SK-N-SH (cell line): ENCODE results near the gene ARHGEF39. TPM values are rescaled to one million over a fixed set of nuclear protein-coding genes. Genes with fewer than 3 reads are reported as not detected.

Experiments used
- CTCF ChIA-PET: fragments of 300-600, 350-600 bp; formaldehyde crosslinking; extraction: SDS; loops from one replicate; lab custom pipeline; 2021; lab: Yijun Ruan, JAX
- POLR2A ChIA-PET: fragments of 350-600 bp; sonication (Branson Sonifier 250); formaldehyde crosslinking; extraction: SDS; loops from one replicate; lab custom pipeline; 2020; ENCODE audit warnings: antibody characterized with exemption, inconsistent platforms; lab: Yijun Ruan, JAX
- DNase-seq: peaks from one replicate; pipeline ENCODE4 v3.0.0; 2012
- H2AFZ ChIP-seq: fragments of 200-600 bp; sonication (generic); 2 replicates; pipeline ENCODE4 v1.8.1; 2016; ENCODE audit warnings: antibody characterized with exemption, mild to moderate bottlenecking, low read depth
- H3F3A ChIP-seq: fragments of 200-600 bp; sonication (generic); replicated peaks from 2 replicates; pipeline ENCODE3; 2016; ENCODE audit warnings: antibody characterized with exemption, mild to moderate bottlenecking; ENCODE audit not compliant: insufficient read depth
- H3K27ac ChIP-seq, 2 experiments: fragments of 200-500 bp in 1 of 2; fragments of 200-600 bp in 1 of 2; sonication (Bioruptor generic) in 1 of 2; sonication (generic), shearing (Covaris generic) in 1 of 2; 2 replicates each; pipeline versions ENCODE4 v1.5.1 to v1.6.1; 2014 to 2016; ENCODE audit warnings: low read depth in 2 of 2, inconsistent platforms in 1 of 2, low read length in 1 of 2, mild to moderate bottlenecking in 1 of 2, mixed read lengths in 1 of 2
- H3K27me3 ChIP-seq: fragments of 200-600 bp; sonication (generic), shearing (Covaris generic); 2 replicates; pipeline ENCODE4 v1.6.1; 2016; ENCODE audit warnings: mixed run types; ENCODE audit not compliant: insufficient read depth
- H3K36me3 ChIP-seq, 2 experiments: fragments of 200-500 bp in 1 of 2; fragments of 200-600 bp in 1 of 2; sonication (Bioruptor generic) in 1 of 2; sonication (generic) in 1 of 2; replicated peaks in 1 of 2; 2 replicates each; pipeline versions ENCODE3 to v1.5.1; 2014 to 2016; ENCODE audit warnings: low read length in 1 of 2, mild to moderate bottlenecking in 1 of 2; ENCODE audit not compliant: insufficient read depth in 2 of 2, control insufficient read depth in 1 of 2
- H3K4me1 ChIP-seq, 2 experiments: fragments of 200-500 bp in 1 of 2; fragments of 200-600 bp in 1 of 2; sonication (Bioruptor generic) in 1 of 2; sonication (generic), shearing (Covaris generic) in 1 of 2; 2 replicates each; pipeline versions ENCODE4 v1.5.1 to v1.6.1; 2014 to 2016; ENCODE audit warnings: low read depth in 1 of 2, low read length in 1 of 2, mixed run types in 1 of 2; ENCODE audit not compliant: insufficient read depth in 2 of 2, control insufficient read depth in 1 of 2
- H3K4me2 ChIP-seq: fragments of 200-600 bp; sonication (generic), shearing (Covaris generic); 2 replicates; pipeline ENCODE4 v1.6.1; 2017; ENCODE audit warnings: mixed run types
- H3K4me3 ChIP-seq, 2 experiments: fragments of 200-500 bp in 1 of 2; fragments of 200-600 bp in 1 of 2; sonication (Bioruptor generic) in 1 of 2; sonication (generic), shearing (Covaris generic) in 1 of 2; 2 replicates each; pipeline versions ENCODE4 v1.5.1 to v1.8.1; 2014 to 2016; ENCODE audit warnings: low read depth in 2 of 2, inconsistent platforms in 1 of 2, low read length in 1 of 2, mild to moderate bottlenecking in 1 of 2, mixed read lengths in 1 of 2, moderate library complexity in 1 of 2
- H3K79me2 ChIP-seq: fragments of 200-600 bp; sonication (generic); 2 replicates; pipeline ENCODE4 v1.8.1; 2017; ENCODE audit warnings: mild to moderate bottlenecking; ENCODE audit not compliant: insufficient read depth
- H3K9ac ChIP-seq: fragments of 200-600 bp; sonication (generic); 2 replicates; pipeline ENCODE4 v1.6.1; 2017; ENCODE audit warnings: mixed run types
- H3K9me2 ChIP-seq: fragments of 200-600 bp; sonication (generic); 2 replicates; pipeline ENCODE4 v1.6.1; 2017; ENCODE audit warnings: mixed run types
- H3K9me3 ChIP-seq: fragments of 200-600 bp; sonication (generic); 2 replicates; pipeline ENCODE4 v1.6.1; 2017; ENCODE audit warnings: mixed run types, mild to moderate bottlenecking, moderate library complexity
- H4K20me1 ChIP-seq: fragments of 200-600 bp; sonication (generic); 2 replicates; pipeline ENCODE4 v1.6.1; 2017; ENCODE audit warnings: mild to moderate bottlenecking, mixed run types; ENCODE audit not compliant: insufficient read depth
- CHD2 ChIP-seq: fragments of 150-350 bp; IDR thresholded peaks from 2 replicates; pipeline ENCODE4 v1.6.1; 2018; ENCODE audit warnings: low read length; ENCODE audit not compliant: partially characterized antibody
- ELF1 ChIP-seq: IDR thresholded peaks from 2 replicates; pipeline ENCODE4 v1.4.0; 2012
- GATA2 ChIP-seq: sonication (generic); formaldehyde crosslinking; IDR thresholded peaks from 2 replicates; pipeline ENCODE4 v1.5.0; 2020; ENCODE audit warnings: mild to moderate bottlenecking, missing genetic modification reagents
- RXRA ChIP-seq: IDR thresholded peaks from 2 replicates; pipeline ENCODE4 v1.4.0; 2012; ENCODE audit warnings: low read depth, mild to moderate bottlenecking, borderline replicate concordance
- SMC3 ChIP-seq: IDR thresholded peaks from 2 replicates; pipeline ENCODE4 v1.6.1; 2012; ENCODE audit warnings: low read depth, low read length, improper control_type of control experiment
- TAF1 ChIP-seq: IDR thresholded peaks from 2 replicates; pipeline ENCODE4 v1.6.1; 2012; ENCODE audit warnings: low read depth, mild to moderate bottlenecking, low read length, moderate library complexity, borderline replicate concordance
- TCF12 ChIP-seq: IDR thresholded peaks from 2 replicates; pipeline ENCODE4 v1.4.0; 2012
- WGBS: methylation state at CpG from one replicate; pipeline ENCODE4 v1.1.6; 2017; ENCODE audit warnings: low lambda C conversion rate; 5-methylcytosine and 5-hydroxymethylcytosine counted together
- polyA plus RNA-seq, 3 experiments: library from polyadenylated mRNA; depleted of rRNA; stranded (reverse); fragments of >200 nt; gene quantifications; 2 replicates each; pipeline ENCODE4 v1.2.3, GENCODE V29; 2012
- TF ChIP-seq, protein P1 (sequence below): fragments of 150-350 bp; IDR thresholded peaks from 2 replicates; pipeline ENCODE4 v1.6.1; 2017; ENCODE audit warnings: antibody characterized with exemption, low read length, low read depth, borderline replicate concordance
- TF ChIP-seq, protein P2 (sequence below): IDR thresholded peaks from 2 replicates; pipeline ENCODE4; 2012
- TF ChIP-seq, protein P3 (sequence below): IDR thresholded peaks from 2 replicates; pipeline ENCODE4 v1.4.0; 2012; ENCODE audit warnings: low read depth, borderline replicate concordance
- TF ChIP-seq, protein P4 (sequence below): IDR thresholded peaks from 2 replicates; pipeline ENCODE4 v1.4.0; 2012; ENCODE audit warnings: low read depth
- TF ChIP-seq, protein P5 (sequence below): fragments of 200-600 bp; sonication (generic); IDR thresholded peaks from 2 replicates; pipeline ENCODE4 v1.6.1; 2017; ENCODE audit warnings: antibody characterized with exemption, mild to moderate bottlenecking, moderate library complexity

The ARHGEF39 gene
- polyA plus RNA-seq, 1 of the 3 experiments (the other 2 are of a cell fraction), result 4.9 TPM

DNA sequence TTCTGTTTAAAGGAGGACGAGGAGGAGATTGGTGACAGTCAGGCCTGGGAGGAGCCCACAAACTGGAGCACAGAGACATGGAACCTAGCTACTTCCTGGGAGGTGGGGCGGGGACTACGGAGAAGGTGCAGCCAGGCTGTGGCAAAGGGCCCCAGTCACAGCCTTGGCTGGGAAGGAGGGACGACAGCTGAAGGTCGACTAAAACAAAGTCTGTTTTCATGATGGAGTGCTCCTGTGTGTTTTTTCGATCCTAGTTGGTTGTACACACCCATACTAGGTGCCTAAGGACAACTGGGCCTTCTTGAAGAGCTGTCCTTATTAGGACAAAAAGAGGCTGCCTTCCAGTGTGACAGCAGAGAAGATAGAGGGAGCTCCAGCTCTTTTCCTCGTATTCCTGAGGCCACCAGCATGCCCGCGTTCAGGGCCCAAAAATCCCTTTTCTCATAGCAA, 4.0 kb downstream of the ARHGEF39 start (continued):
- TF ChIP-seq, protein P1, sequence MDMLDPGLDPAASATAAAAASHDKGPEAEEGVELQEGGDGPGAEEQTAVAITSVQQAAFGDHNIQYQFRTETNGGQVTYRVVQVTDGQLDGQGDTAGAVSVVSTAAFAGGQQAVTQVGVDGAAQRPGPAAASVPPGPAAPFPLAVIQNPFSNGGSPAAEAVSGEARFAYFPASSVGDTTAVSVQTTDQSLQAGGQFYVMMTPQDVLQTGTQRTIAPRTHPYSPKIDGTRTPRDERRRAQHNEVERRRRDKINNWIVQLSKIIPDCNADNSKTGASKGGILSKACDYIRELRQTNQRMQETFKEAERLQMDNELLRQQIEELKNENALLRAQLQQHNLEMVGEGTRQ, result no peak
- TF ChIP-seq, protein P2, sequence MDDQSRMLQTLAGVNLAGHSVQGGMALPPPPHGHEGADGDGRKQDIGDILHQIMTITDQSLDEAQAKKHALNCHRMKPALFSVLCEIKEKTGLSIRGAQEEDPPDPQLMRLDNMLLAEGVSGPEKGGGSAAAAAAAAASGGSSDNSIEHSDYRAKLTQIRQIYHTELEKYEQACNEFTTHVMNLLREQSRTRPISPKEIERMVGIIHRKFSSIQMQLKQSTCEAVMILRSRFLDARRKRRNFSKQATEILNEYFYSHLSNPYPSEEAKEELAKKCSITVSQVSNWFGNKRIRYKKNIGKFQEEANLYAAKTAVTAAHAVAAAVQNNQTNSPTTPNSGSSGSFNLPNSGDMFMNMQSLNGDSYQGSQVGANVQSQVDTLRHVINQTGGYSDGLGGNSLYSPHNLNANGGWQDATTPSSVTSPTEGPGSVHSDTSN, result no peak

DNA sequence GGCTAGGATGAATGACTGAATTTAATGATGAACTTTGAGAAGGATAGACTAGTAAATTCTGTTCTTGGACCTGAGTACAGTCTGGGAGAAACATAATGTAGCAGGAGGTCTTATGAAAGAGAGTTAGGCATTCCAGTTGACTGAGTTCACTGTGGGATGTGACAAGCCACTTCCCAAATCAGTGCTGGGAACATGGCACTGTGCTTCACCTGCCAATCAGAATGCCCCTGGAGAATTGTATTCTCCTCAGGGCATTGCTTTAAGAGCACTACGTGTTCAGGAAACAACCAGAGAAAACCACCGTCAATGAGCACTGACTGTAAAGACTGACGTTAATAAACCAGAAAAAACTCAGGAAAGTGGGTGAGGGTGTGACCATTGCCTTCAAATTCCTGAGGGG, 5.7 kb downstream of the ARHGEF39 start:
- Histone ChIP-seq H3K79me2 (peaks cover 30% of the 10 kb centered on the region), H4K20me1 (no peaks in the 10 kb centered on the region), H3K9me3 (no peaks in the 10 kb centered on the region), H3K36me3 (peaks cover 0 to 11% of the 10 kb centered on the region in 2 experiments), H3K4me3 (peak overlapping the region; percentile 70 to 82; a peak in 3 of 4 replicates), H2AFZ (no peak overlapping the region), H3K4me2 (peak overlapping the region; percentile 80), H3K9me2 (no peaks in the 10 kb centered on the region), H3K9ac (peak overlapping the region; percentile 88), H3K27ac (peak overlapping the region; percentile 97 to 98; a peak in 2 of 4 replicates), H3K27me3 (no peaks in the 10 kb centered on the region), H3F3A (peaks cover 30% of the 10 kb centered on the region), H3K4me1 (peaks cover 0 to 19% of the 10 kb centered on the region in 2 experiments; a peak in 1 of 4 replicates)
- TF ChIP-seq RXRA (no peak), TAF1 (no peak), ELF1 (no peak), GATA2 (CRISPR knock-in tag) (no peak), SMC3 (no peak), CHD2 (no peak), TCF12 (no peak)
- TF ChIP-seq, protein P1, result no peak
- TF ChIP-seq, protein P2, result no peak
- TF ChIP-seq, protein P3, sequence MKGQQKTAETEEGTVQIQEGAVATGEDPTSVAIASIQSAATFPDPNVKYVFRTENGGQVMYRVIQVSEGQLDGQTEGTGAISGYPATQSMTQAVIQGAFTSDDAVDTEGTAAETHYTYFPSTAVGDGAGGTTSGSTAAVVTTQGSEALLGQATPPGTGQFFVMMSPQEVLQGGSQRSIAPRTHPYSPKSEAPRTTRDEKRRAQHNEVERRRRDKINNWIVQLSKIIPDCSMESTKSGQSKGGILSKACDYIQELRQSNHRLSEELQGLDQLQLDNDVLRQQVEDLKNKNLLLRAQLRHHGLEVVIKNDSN, result no peak
- TF ChIP-seq, protein P4, sequence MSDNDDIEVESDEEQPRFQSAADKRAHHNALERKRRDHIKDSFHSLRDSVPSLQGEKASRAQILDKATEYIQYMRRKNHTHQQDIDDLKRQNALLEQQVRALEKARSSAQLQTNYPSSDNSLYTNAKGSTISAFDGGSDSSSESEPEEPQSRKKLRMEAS, result no peak
- TF ChIP-seq, protein P5, sequence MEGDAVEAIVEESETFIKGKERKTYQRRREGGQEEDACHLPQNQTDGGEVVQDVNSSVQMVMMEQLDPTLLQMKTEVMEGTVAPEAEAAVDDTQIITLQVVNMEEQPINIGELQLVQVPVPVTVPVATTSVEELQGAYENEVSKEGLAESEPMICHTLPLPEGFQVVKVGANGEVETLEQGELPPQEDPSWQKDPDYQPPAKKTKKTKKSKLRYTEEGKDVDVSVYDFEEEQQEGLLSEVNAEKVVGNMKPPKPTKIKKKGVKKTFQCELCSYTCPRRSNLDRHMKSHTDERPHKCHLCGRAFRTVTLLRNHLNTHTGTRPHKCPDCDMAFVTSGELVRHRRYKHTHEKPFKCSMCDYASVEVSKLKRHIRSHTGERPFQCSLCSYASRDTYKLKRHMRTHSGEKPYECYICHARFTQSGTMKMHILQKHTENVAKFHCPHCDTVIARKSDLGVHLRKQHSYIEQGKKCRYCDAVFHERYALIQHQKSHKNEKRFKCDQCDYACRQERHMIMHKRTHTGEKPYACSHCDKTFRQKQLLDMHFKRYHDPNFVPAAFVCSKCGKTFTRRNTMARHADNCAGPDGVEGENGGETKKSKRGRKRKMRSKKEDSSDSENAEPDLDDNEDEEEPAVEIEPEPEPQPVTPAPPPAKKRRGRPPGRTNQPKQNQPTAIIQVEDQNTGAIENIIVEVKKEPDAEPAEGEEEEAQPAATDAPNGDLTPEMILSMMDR, result no peak
- no peak for DNase-seq
- ChIA-PET POLR2A (interaction anchor here (1.3 to 3.8 kb wide), 3 partner anchors 12 to 73 kb away, joined by 4 to 20 read pairs (median 11); partner anchors contain the start of genes CREB3 and TLN1), CTCF (interaction anchor here (0.7 to 6.0 kb wide), 24 partner anchors 8 to 131 kb away, joined by 3 to 86 read pairs (median 6); partner anchors contain the start of genes CA9, CREB3, TLN1 and TPM2)
- WGBS, result 87% methylated on average over 3 of the region's 3 CpGs
